ENCODE results near the gene SULT1A1.

GRCh38 chr16:28561557-28562187 is 48.2 kb downstream of the SULT1A1 start:
- TF ChIP-seq CTCF (conservative IDR thresholded peaks at IDR 0.05; ENCODE audit: low read length), result no peak
- no peak for TF ChIP-seq EZH2phosphoT487 (IDR thresholded peaks at IDR 0.05; ENCODE audit: borderline replicate concordance)
